SK-N-MC (cell line): ENCODE data around the gene TRPT1.
A peak's percentile ranks its signal among the peaks of the same experiment; 100 is the strongest.

ENCODE experiments used
- DNase-seq: peaks from one replicate; pipeline ENCODE4 v3.0.0-alpha.2; 2011; ENCODE audit warnings: low read depth, low spot score
- H3K27ac ChIP-seq: fragments of 200-600 bp; sonication (generic); 2 replicates; pipeline ENCODE4 v1.5.1; 2016; ENCODE audit warnings: mixed run types
- H3K36me3 ChIP-seq: fragments of 200-600 bp; sonication (generic); 2 replicates; pipeline ENCODE4 v1.6.1; 2017; ENCODE audit warnings: antibody characterized with exemption, low read length, mixed read lengths; ENCODE audit not compliant: insufficient read depth
- H3K4me3 ChIP-seq: fragments of 200-600 bp; sonication (generic); 2 replicates; pipeline ENCODE4 v1.5.1; 2016
- H3K9ac ChIP-seq: fragments of 200-600 bp; sonication (generic); 2 replicates; pipeline ENCODE4 v1.8.0; 2017; ENCODE audit warnings: mixed run types, mixed read lengths; ENCODE audit not compliant: insufficient read length
- H3K9me3 ChIP-seq: fragments of 200-600 bp; sonication (generic); 2 replicates; pipeline ENCODE4 v1.6.1; 2017; ENCODE audit warnings: low read depth, mild to moderate bottlenecking, antibody characterized with exemption, low read length, moderate library complexity, mixed read lengths
- EZH2 ChIP-seq: fragments of 200-600 bp; sonication (generic); IDR thresholded peaks from one replicate; pipeline ENCODE4 v1.6.1; 2017; ENCODE audit warnings: antibody characterized with exemption
- FOXP2 ChIP-seq: optimal IDR thresholded peaks from 2 replicates; pipeline ENCODE3; 2011; ENCODE audit warnings: mild to moderate bottlenecking, moderate library complexity; ENCODE audit not compliant: insufficient read depth; ENCODE audit errors: extremely low read length, control extremely low read depth
- POLR2AphosphoS5 ChIP-seq: IDR thresholded peaks from 2 replicates; pipeline ENCODE4 v1.6.1; 2012; ENCODE audit warnings: mild to moderate bottlenecking, low read depth, low read length, borderline replicate concordance

The TRPT1 gene

DNA sequence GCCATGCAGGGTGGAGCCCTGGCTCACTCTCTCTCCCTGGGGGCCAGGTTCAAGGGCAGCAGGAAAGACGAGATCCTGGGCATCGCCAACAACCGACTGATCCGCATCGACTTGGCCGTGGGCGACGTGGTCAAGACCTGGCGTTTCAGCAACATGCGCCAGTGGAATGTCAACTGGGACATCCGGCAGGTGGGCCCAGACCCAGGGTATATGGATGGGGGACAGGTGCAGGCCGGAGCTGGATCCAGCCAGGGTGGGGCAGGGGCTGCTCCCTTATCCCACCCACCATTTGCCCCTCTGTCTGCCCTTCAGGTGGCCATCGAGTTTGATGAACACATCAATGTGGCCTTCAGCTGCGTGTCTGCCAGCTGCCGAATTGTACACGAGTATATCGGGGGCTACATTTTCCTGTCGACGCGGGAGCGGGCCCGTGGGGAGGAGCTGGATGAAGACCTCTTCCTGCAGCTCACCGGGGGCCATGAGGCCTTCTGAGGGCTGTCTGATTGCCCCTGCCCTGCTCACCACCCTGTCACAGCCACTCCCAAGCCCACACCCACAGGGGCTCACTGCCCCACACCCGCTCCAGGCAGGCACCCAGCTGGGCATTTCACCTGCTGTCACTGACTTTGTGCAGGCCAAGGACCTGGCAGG lies 2.9 kb downstream of the TRPT1 start:
- Histone ChIP-seq H3K9me3 (no peaks in the 10 kb centered on the region), H3K4me3 (no peak overlapping the region), H3K36me3 (no peaks in the 10 kb centered on the region; the same call in 1 of the 2 replicates), H3K9ac (no peak overlapping the region), H3K27ac (0 out of 2 replicates have a peak overlapping the region, but pooled peaks have one; percentile 2)
- no peak for DNase-seq
- TF ChIP-seq POLR2AphosphoS5 (no peak), FOXP2 (no peak), EZH2 (no peak)

DNA sequence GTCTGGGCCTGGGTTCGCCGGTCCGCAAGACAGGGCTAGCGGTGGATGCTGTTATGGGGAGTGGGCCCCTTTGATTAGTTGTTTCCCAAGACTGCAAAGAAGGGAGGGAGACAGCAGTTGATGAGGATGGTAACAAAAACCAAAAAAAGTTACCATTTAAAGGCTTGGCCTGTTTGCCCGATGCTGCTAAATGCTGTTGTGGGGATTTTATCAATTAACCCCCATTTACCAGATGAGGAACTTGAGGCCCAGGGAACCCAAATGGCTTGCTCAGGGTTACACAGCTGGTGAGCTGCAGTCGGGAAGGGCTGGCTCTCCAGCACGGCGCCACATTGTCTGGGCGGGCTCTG lies 3.4 kb downstream of the TRPT1 start:
- no peak overlapping the region for H3K9ac ChIP-seq
- no peaks in the 10 kb centered on the region; the same call in 1 of the 2 replicates for H3K36me3 ChIP-seq
- H3K9me3 ChIP-seq = no peaks in the 10 kb centered on the region
- TF ChIP-seq EZH2 = no peak
- no peak for TF ChIP-seq FOXP2
- TF ChIP-seq POLR2AphosphoS5 = no peak
- no peak overlapping the region for H3K4me3 ChIP-seq
- no peak for DNase-seq
- no peak overlapping the region for H3K27ac ChIP-seq

- Histone ChIP-seq H3K36me3 (no peaks in the 10 kb centered on the region; the same call in 1 of the 2 replicates), H3K9ac (no peak overlapping the region)
Measured at GRCh38 chr11:64220798-64221197, 5.2 kb downstream of the TRPT1 start.

DNA sequence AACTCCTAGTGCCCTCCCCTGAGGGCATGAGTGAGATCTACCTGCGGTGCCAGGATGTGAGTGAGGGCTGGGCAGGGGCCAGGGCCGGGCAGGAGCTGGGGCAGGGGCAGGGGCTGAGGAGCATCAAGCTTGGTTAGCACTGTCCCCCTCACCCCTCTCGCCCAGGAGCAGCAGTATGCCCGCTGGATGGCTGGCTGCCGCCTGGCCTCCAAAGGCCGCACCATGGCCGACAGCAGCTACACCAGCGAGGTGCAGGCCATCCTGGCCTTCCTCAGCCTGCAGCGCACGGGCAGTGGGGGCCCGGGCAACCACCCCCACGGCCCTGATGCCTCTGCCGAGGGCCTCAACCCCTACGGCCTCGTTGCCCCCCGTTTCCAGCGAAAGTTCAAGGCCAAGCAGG lies 5.7 kb downstream of the TRPT1 start:
- TF ChIP-seq EZH2 (no peak), FOXP2 (no peak), POLR2AphosphoS5 (no peak)
- Histone ChIP-seq H3K27ac (no peak overlapping the region), H3K4me3 (no peak overlapping the region), H3K9ac (no peak overlapping the region), H3K36me3 (no peaks in the 10 kb centered on the region; the same call in 1 of the 2 replicates), H3K9me3 (no peaks in the 10 kb centered on the region)
- DNase-seq = no peak

More at GRCh38 chr11:64220798-64221197, 5.2 kb downstream of the TRPT1 start:
- Histone ChIP-seq H3K9me3 (no peaks in the 10 kb centered on the region), H3K4me3 (no peak overlapping the region), H3K27ac (no peak overlapping the region)
- DNase-seq = no peak
- TF ChIP-seq POLR2AphosphoS5 = no peak
- TF ChIP-seq FOXP2 = no peak
- TF ChIP-seq EZH2 = no peak

DNA sequence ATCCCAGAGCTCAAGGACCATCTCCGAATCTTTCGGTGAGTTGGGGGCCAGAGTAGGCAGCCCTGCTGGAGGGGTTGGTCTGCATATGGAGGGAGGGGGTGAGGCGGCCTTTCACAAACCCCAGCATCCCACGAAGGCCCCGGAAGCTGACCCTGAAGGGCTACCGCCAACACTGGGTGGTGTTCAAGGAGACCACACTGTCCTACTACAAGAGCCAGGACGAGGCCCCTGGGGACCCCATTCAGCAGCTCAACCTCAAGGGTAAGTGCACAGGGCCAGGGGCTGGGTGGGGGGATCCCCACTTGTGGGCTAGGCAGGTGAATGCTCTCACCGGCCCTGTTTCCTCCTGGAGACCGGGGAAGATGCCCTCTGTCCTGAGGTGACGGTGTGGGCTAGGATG lies 6.2 kb downstream of the TRPT1 start:
- Histone ChIP-seq H3K27ac (no peak overlapping the region), H3K9ac (no peak overlapping the region), H3K4me3 (no peak overlapping the region), H3K9me3 (no peaks in the 10 kb centered on the region), H3K36me3 (no peaks in the 10 kb centered on the region; the same call in 1 of the 2 replicates)
- TF ChIP-seq POLR2AphosphoS5 = no peak
- DNase-seq = no peak

- Histone ChIP-seq H3K36me3 (no peaks in the 10 kb centered on the region; the same call in 1 of the 2 replicates), H3K4me3 (no peak overlapping the region), H3K9ac (no peak overlapping the region), H3K9me3 (no peaks in the 10 kb centered on the region), H3K27ac (no peak overlapping the region)
- no peak for TF ChIP-seq POLR2AphosphoS5
- TF ChIP-seq FOXP2 = no peak
- no peak for TF ChIP-seq EZH2
- no peak for DNase-seq
Measured at GRCh38 chr11:64219354-64219684, 6.7 kb downstream of the TRPT1 start.

GRCh38 chr11:64218628-64219353 lies 7.2 kb downstream of the TRPT1 start:
- no peak overlapping the region for H3K9ac ChIP-seq
- no peak overlapping the region for H3K27ac ChIP-seq
- H3K36me3 ChIP-seq = no peaks in the 10 kb centered on the region; the same call in 1 of the 2 replicates
- TF ChIP-seq EZH2 (no peak), FOXP2 (no peak), POLR2AphosphoS5 (no peak)
- no peaks in the 10 kb centered on the region for H3K9me3 ChIP-seq
- H3K4me3 ChIP-seq = no peak overlapping the region
- no peak for DNase-seq

DNA sequence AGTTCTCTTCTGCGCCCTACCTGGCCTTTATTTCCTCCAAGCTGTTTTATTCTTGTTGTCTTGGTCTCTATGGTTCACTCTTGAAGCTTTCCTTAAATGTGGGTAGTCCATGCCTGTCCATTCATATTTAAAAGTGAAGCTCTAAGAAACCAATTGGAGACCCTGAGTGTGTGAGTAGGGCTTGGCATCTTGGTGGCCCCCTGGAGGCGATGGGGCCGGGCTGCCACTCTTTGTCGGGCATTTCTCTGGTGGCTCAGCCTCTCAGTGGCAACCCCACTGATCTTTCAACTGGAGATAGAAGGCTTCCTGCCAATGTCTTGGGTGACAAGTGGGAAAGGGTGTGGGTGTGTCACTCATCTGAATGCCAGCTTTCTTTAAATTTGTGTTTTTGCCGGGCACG lies 9.1 kb downstream of the TRPT1 start:
- DNase-seq = no peak
- no peak overlapping the region for H3K9ac ChIP-seq
- H3K4me3 ChIP-seq = no peak overlapping the region
- no peaks in the 10 kb centered on the region for H3K9me3 ChIP-seq
- TF ChIP-seq FOXP2 (no peak), EZH2 (no peak), POLR2AphosphoS5 (no peak)
- no peak overlapping the region for H3K27ac ChIP-seq
- H3K36me3 ChIP-seq = no peaks in the 10 kb centered on the region; the same call in 1 of the 2 replicates

DNA sequence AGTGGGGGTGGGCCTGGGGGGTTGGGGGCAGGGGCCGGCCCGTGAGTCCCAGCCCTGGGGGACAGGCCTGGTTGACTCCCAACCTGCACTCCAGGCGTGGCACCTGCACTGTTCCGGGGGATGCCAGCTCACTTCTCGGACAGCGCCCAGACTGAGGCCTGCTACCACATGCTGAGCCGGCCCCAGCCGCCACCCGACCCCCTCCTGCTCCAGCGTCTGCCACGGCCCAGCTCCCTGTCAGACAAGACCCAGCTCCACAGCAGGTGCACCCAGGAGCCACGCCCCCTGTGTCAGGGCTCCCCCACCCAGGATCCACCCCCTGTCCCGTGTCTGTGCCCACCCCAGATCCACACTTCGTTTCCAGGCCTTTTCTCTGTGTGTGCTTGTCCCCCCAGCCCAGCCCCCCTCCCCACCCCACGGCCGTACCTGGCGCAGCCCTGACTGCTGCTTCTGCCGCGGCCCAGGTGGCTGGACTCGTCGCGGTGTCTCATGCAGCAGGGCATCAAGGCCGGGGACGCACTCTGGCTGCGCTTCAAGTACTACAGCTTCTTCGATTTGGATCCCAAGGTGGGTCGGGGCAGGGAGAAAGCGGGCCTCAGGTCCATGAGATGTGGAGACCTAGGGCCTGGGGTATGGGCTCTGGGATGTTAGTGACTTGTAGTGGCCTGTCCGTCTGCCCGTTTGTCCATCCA lies 14.7 kb downstream of the TRPT1 start:
- H3K4me3 ChIP-seq = no peak overlapping the region
- DNase-seq = no peak
- H3K27ac ChIP-seq = no peak overlapping the region
- H3K36me3 ChIP-seq = no peaks in the 10 kb centered on the region
- no peak for TF ChIP-seq FOXP2
- TF ChIP-seq POLR2AphosphoS5 = no peak
- TF ChIP-seq EZH2 = no peak
- H3K9me3 ChIP-seq = no peaks in the 10 kb centered on the region
- no peak overlapping the region for H3K9ac ChIP-seq
